Heart left ventricle (tissue), 16 donors: ENCODE results near the gene RWDD1. TPM values are rescaled to one million over a fixed set of nuclear protein-coding genes. Genes with fewer than 3 reads are reported as not detected.

ENCODE experiments used
- ATAC-seq, 4 donors: fragments of 200-7000 bp; cut with Tn5 transposase; one replicate each; pipeline ENCODE4 v1.9.1; 2020 to 2022; ENCODE audit warnings: moderate library complexity in 4 of 4, mild to moderate bottlenecking in 3 of 4, moderate number of reproducible peaks in 1 of 4
- DNase-seq, 5 donors: peaks; one replicate each; pipeline ENCODE4 v3.0.0-alpha.2; 2020
- H3K27ac ChIP-seq, 12 donors: fragments of 200-600 bp; sonication (generic) in 4 of 12; one replicate each; pipeline versions ENCODE4 v1.5.0 to v1.8.0; 2016 to 2022; ENCODE audit warnings: mild to moderate bottlenecking in 2 of 12
- H3K27me3 ChIP-seq, 9 donors: fragments of 200-600 bp; sonication (generic) in 2 of 9; one replicate each; pipeline versions ENCODE4 v1.5.1 to v1.8.0; 2016 to 2022; ENCODE audit warnings: mild to moderate bottlenecking in 3 of 9
- H3K36me3 ChIP-seq, 9 donors: fragments of 200-600 bp; sonication (generic) in 2 of 9; one replicate each; pipeline versions ENCODE4 v1.5.0 to v1.8.0; 2018 to 2022; ENCODE audit warnings: mild to moderate bottlenecking in 2 of 9
- H3K4me1 ChIP-seq, 12 donors: fragments of 200-600 bp; sonication (generic) in 4 of 12; one replicate each; pipeline versions ENCODE4 v1.5.0 to v1.8.0; 2016 to 2022; ENCODE audit warnings: mild to moderate bottlenecking in 3 of 12
- H3K4me3 ChIP-seq, 12 donors: fragments of 200-600 bp; sonication (generic) in 4 of 12; one replicate each; pipeline versions ENCODE4 v1.5.0 to v1.8.0; 2017 to 2022; ENCODE audit warnings: mild to moderate bottlenecking in 9 of 12, moderate library complexity in 4 of 12
- H3K9me3 ChIP-seq, 12 donors: fragments of 200-600 bp; sonication (generic) in 4 of 12; one replicate each; pipeline versions ENCODE4 v1.5.0 to v1.8.0; 2016 to 2022; ENCODE audit warnings: mild to moderate bottlenecking in 1 of 12
- POLR2A ChIP-seq, 2 donors: fragments of 450-650 bp; IDR thresholded peaks; one replicate each; pipeline ENCODE4 v1.6.1; 2017; ENCODE audit warnings: antibody characterized with exemption in 2 of 2, mild to moderate bottlenecking in 2 of 2, moderate library complexity in 2 of 2
- WGBS, 4 donors: extraction: QIAGEN DNeasy Blood & Tissue Kit in 2 of 4; methylation state at CpG; one replicate each; pipeline versions ENCODE4 v1.1.5 to v1.1.7; 2013 to 2018; 5-methylcytosine and 5-hydroxymethylcytosine counted together
- intact Hi-C, 10 donors: fragments of 100-400 bp; cut with DNase I; formaldehyde crosslinking; loops; one replicate each; pipeline versions ENCODE4 v1.11.1 to v1.14.2; 2022
- polyA plus RNA-seq, 2 donors: library from polyadenylated mRNA; stranded (reverse); fragments of 200-250 nt; gene quantifications; one replicate each; pipeline ENCODE4 v1.2.3, GENCODE V29; 2013
- total RNA-seq, 9 donors: library from RNA; depleted of rRNA in 2 of 9; stranded (reverse); fragments of >200 nt in 2 of 9; fragmentation: NEBNext Ultra II Directional in 3 of 9; extraction: Animal tissue kit (Norgen Biotek cat#: 25700) in 3 of 9; gene quantifications; one replicate each; pipeline versions ENCODE4 v1.1.0 to v1.2.4, GENCODE V29; 2016 to 2023
- TF ChIP-seq, protein P1 (sequence below), 12 donors: fragments of 200-600 bp; sonication (generic) in 4 of 12; IDR thresholded peaks; one replicate each; pipeline versions ENCODE4 v1.5.0 to v1.8.0; 2018 to 2022; ENCODE audit warnings: antibody characterized with exemption in 12 of 12, mild to moderate bottlenecking in 5 of 12
- donor health status: ischemic (EF 13 %, LVEDD 7.1; RV severe dilation, severe dysfunction).
- donor health status: healthy with polysubstance abuse.
- donor health status: DM: no; HTN: yes; CAD: no.
- donor health status: DM: no; HTN: no; CAD: no.
- donor health status: ischemic (EF 25% LVEDD 6.9; RV normal size, moderate dysfunction).
- donor health status: ischemic (EF 25% LVEDD 5.7; RV mildly dilated, moderate dysfunction).
- donor health status: healthy.
- donor health status: DM: yes; HTN: yes; CAD: no.
- donor health status: ischemic (EF 35%, LVEDD 5.7; RV mildly dilated, moderate dysfunction).
- donor health status: nonischemic (EF 11% LVEDD 7.7; RV severe dilation, severe dysfunction).
- donor health status: DM: yes; HTN: yes; CAD: no.
- donor health status: PGD.
- donor health status: ischemic (EF 29% LVEDD 5.4; RV normal size, mild dysfunction).
- donor health status: nonischemic (EF 23%, LVEDD 6.1; RV moderate dilation, normal function).

The RWDD1 gene
- total and polyA plus RNA-seq, 11 donors: 35.9 to 124 (median 52.2) TPM

GRCh38 chr6:116536216-116536621 is 35.1 kb upstream of the RWDD1 start:
- Histone ChIP-seq H3K4me3 (no peak overlapping the region), H3K27ac (no peak overlapping the region), H3K27me3 (no peaks in the 10 kb centered on the region), H3K4me1 (peaks cover 0 to 6% (median 0%) of the 10 kb centered on the region in 12 donors), H3K9me3 (no peaks in the 10 kb centered on the region), H3K36me3 (no peaks in the 10 kb centered on the region)
- ATAC-seq (peak in 3 of 4 donors; percentile 22 to 72 (median 48)), DNase-seq (no peak)
- TF ChIP-seq, protein P1, sequence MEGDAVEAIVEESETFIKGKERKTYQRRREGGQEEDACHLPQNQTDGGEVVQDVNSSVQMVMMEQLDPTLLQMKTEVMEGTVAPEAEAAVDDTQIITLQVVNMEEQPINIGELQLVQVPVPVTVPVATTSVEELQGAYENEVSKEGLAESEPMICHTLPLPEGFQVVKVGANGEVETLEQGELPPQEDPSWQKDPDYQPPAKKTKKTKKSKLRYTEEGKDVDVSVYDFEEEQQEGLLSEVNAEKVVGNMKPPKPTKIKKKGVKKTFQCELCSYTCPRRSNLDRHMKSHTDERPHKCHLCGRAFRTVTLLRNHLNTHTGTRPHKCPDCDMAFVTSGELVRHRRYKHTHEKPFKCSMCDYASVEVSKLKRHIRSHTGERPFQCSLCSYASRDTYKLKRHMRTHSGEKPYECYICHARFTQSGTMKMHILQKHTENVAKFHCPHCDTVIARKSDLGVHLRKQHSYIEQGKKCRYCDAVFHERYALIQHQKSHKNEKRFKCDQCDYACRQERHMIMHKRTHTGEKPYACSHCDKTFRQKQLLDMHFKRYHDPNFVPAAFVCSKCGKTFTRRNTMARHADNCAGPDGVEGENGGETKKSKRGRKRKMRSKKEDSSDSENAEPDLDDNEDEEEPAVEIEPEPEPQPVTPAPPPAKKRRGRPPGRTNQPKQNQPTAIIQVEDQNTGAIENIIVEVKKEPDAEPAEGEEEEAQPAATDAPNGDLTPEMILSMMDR (IDR thresholded peaks at IDR 0.05): peak; percentile 62 to 85 (median 76)
- TF ChIP-seq POLR2A (IDR thresholded peaks at IDR 0.05): no peak
- 13 to 19% (median 15%) methylated on average over 4 of the region's 4 CpGs for WGBS, 4 donors
- intact Hi-C loops: loop anchor here in 6 of 10 donors (1.0 to 10.0 kb wide), 6 partner anchors 22 to 111 kb away; partner anchors contain the start of gene RWDD1 (in 1 of the 6)

GRCh38 chr6:116542426-116542825 is 28.9 kb upstream of the RWDD1 start:
- Histone ChIP-seq H3K9me3 (no peaks in the 10 kb centered on the region), H3K4me3 (no peak overlapping the region), H3K27ac (no peak overlapping the region), H3K36me3 (no peaks in the 10 kb centered on the region), H3K4me1 (no peaks in the 10 kb centered on the region), H3K27me3 (peaks cover 0 to 7% (median 0%) of the 10 kb centered on the region in 9 donors)
- intact Hi-C loops: no loop called here
- TF ChIP-seq POLR2A (IDR thresholded peaks at IDR 0.05): no peak
- TF ChIP-seq, protein P1 (IDR thresholded peaks at IDR 0.05): no peak
- DNase-seq (no peak), ATAC-seq (no peak)

DNA sequence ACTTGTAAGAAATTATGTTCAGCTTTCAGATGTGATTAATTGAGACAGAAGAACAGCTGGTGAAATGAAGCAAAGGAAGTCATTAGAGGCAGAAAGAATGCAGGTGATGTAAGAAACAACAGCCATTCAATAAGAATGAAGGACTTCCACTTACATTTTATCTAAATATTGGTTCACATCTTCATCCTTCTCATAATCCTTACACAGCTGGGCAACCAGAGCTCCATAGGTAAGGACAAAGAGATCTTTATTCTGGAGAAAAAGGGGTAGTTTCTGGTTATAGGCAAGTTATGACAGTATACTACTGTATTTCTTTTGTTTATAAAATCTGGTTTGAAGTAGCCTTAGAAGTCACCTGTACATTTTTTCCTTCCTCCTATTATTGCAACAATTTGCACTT is 28.2 kb upstream of the RWDD1 start:
- Histone ChIP-seq H3K4me1 (no peaks in the 10 kb centered on the region), H3K27me3 (peaks cover 0 to 7% (median 0%) of the 10 kb centered on the region in 9 donors), H3K36me3 (no peaks in the 10 kb centered on the region), H3K9me3 (no peaks in the 10 kb centered on the region), H3K4me3 (no peak overlapping the region), H3K27ac (no peak overlapping the region)
- no peak for ATAC-seq
- intact Hi-C loops: no loop called here
- TF ChIP-seq POLR2A (IDR thresholded peaks at IDR 0.05): no peak
- TF ChIP-seq, protein P1 (IDR thresholded peaks at IDR 0.05): no peak
- no peak for DNase-seq

- no peaks in the 10 kb centered on the region for H3K4me1 ChIP-seq
- H3K4me3 ChIP-seq: no peak within 1 kb of the TSS
- no peaks in the 10 kb centered on the region for H3K36me3 ChIP-seq
- no peak within 1 kb of the TSS for H3K27ac ChIP-seq
- peaks cover 0 to 7% (median 0%) of the 10 kb centered on the region in 9 donors for H3K27me3 ChIP-seq
- TF ChIP-seq, protein P1 (IDR thresholded peaks at IDR 0.05): no peak
- TF ChIP-seq POLR2A (IDR thresholded peaks at IDR 0.05): no peak
- intact Hi-C loops: no loop called here
- 55 to 70% (median 65%) methylated on average over 4 of the region's 4 CpGs for WGBS, 4 donors
- H3K9me3 ChIP-seq: no peaks in the 10 kb centered on the region
- no peak for DNase-seq
- no peak for ATAC-seq
These were observed 25.7 kb upstream of the RWDD1 start, which contains the start of gene TRAPPC3L for GRCh38 chr6:116545651-116546050. TSS of gene TRAPPC3L (minus strand) at chr6:116545684. CDS start at chr6:116545514, 170 bp downstream.
